Measurements from ENCODE around the gene MGAT5. TPM values are rescaled to one million over a fixed set of nuclear protein-coding genes. Genes with fewer than 3 reads are reported as not detected.
A peak's percentile ranks its signal among the peaks of the same experiment; 100 is the strongest.

MGAT5 gene
- total RNA-seq, 6 donors from 2014 or later, result 25.3 to 65.5 (median 41.3) TPM

DNA sequence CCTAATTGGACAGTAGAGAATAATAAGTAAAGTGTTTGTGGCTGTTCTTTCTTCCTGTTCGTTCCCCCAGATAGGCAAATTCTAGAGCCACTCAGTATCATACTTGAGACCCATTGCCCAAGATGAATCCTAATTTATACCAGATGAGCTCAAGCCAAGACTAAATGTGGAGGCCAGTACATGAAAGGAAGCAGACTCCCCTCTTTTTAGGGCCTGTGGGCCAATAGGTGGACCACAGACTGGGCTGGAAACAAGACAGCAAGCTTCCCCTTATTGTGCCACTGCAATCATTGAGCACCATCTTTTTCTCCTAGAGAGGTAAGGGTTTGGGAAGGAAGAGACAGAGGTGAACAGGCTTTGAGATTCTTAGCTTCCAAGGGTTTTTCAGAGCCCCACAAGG, 141.9 kb downstream of the MGAT5 start:
- Histone ChIP-seq H3K4me3 (no peak overlapping the region), H3K9me3 (no peaks in the 10 kb centered on the region), H3K4me1 (no peaks in the 10 kb centered on the region), H3K27ac (no peak overlapping the region), H3K36me3 (no peaks in the 10 kb centered on the region), H3K27me3 (no peaks in the 10 kb centered on the region)
- WGBS, 2 donors, result 81 to 100% methylated on average over 1 of the region's 1 CpG
- DNase-seq (no peak), ATAC-seq (ENCODE audit: low FRiP score in 2 of 2) (no peak)
- TF ChIP-seq POLR2AphosphoS5 (IDR thresholded peaks at IDR 0.05) (no peak), EP300 (IDR thresholded peaks at IDR 0.05) (no peak), POLR2A (IDR thresholded peaks at IDR 0.05) (no peak)
- TF ChIP-seq, protein P1, sequence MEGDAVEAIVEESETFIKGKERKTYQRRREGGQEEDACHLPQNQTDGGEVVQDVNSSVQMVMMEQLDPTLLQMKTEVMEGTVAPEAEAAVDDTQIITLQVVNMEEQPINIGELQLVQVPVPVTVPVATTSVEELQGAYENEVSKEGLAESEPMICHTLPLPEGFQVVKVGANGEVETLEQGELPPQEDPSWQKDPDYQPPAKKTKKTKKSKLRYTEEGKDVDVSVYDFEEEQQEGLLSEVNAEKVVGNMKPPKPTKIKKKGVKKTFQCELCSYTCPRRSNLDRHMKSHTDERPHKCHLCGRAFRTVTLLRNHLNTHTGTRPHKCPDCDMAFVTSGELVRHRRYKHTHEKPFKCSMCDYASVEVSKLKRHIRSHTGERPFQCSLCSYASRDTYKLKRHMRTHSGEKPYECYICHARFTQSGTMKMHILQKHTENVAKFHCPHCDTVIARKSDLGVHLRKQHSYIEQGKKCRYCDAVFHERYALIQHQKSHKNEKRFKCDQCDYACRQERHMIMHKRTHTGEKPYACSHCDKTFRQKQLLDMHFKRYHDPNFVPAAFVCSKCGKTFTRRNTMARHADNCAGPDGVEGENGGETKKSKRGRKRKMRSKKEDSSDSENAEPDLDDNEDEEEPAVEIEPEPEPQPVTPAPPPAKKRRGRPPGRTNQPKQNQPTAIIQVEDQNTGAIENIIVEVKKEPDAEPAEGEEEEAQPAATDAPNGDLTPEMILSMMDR (IDR thresholded peaks at IDR 0.05), result no peak

DNA sequence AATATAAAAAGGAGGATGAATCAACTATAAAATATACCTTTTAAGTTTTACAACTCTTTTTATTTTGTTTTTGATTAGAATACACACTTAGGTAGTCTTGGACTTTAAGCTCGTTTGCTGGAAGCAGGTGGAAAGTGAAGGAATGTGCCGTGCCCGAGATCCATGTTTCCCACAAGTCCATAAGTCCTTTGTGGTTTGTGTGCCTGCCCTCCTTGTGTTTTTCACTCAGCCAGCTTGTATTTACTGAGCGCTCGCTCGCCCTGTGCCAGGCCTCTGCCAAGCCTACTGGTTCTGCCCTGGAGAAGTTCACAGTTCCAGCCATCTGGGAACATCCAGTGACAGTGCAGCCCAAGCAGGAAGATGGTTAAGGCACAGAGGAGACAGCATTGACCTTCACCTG, 142.6 kb downstream of the MGAT5 start:
- H3K9me3 ChIP-seq, result no peaks in the 10 kb centered on the region
- ATAC-seq (ENCODE audit: low FRiP score in 2 of 2) (no peak), DNase-seq (peak in 1 of 2 donors; percentile 28)
- H3K4me3 ChIP-seq, result no peak overlapping the region
- TF ChIP-seq, protein P1 (IDR thresholded peaks at IDR 0.05), result no peak
- TF ChIP-seq EP300 (IDR thresholded peaks at IDR 0.05) (no peak), POLR2AphosphoS5 (IDR thresholded peaks at IDR 0.05) (no peak), POLR2A (IDR thresholded peaks at IDR 0.05) (no peak)
- H3K27ac ChIP-seq, result no peak overlapping the region
- H3K27me3 ChIP-seq, result no peaks in the 10 kb centered on the region
- peaks cover 3 to 6% (median 5%) of the 10 kb centered on the region in 4 donors for H3K4me1 ChIP-seq
- H3K36me3 ChIP-seq, result no peaks in the 10 kb centered on the region
- 74 to 85% methylated on average over 6 of the region's 6 CpGs for WGBS, 2 donors

- no peak overlapping the region for H3K27ac ChIP-seq
- no peak overlapping the region for H3K4me3 ChIP-seq
- TF ChIP-seq, protein P1 (IDR thresholded peaks at IDR 0.05), result no peak
- TF ChIP-seq POLR2AphosphoS5 (IDR thresholded peaks at IDR 0.05), result no peak
- no peaks in the 10 kb centered on the region for H3K9me3 ChIP-seq
- 91 to 93% methylated on average over 7 of the region's 7 CpGs for WGBS, 2 donors
- no peaks in the 10 kb centered on the region for H3K27me3 ChIP-seq
- DNase-seq (no peak), ATAC-seq (ENCODE audit: low FRiP score in 2 of 2) (no peak)
- H3K36me3 ChIP-seq, result no peaks in the 10 kb centered on the region
- H3K4me1 ChIP-seq, result peaks cover 11 to 14% (median 11%) of the 10 kb centered on the region in 4 donors
These were observed 143.4 kb downstream of the MGAT5 start for GRCh38 chr2:134397146-134397896.

DNA sequence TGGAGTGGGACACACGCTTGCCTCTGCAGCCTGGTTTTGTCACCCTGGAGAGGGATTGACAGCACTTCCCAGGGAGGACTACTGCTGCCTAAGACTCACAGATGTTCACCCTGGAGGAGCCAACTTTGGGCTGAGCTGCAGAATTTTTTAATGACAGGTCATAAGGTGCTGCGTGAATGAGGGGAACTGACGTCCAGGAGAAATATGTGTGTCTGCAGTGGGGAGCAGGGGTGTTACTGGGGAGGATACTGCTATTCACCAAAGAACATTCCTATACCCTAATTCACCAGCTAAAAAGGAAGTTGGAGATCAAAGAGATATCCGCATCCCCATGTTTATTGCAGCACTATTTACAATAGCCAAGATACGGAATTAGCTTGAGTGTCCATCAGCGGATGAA, 144.4 kb downstream of the MGAT5 start:
- ATAC-seq (ENCODE audit: low FRiP score in 2 of 2), result no peak
- 76 to 85% methylated on average over 6 of the region's 6 CpGs for WGBS, 2 donors

More for the DNA sequence above, 144.4 kb downstream of the MGAT5 start:
- no peak overlapping the region for H3K27ac ChIP-seq
- H3K4me1 ChIP-seq, result peaks cover 11 to 14% (median 11%) of the 10 kb centered on the region in 4 donors
- H3K36me3 ChIP-seq, result no peaks in the 10 kb centered on the region
- H3K4me3 ChIP-seq, result no peak overlapping the region
- DNase-seq, result no peak
- H3K27me3 ChIP-seq, result no peaks in the 10 kb centered on the region
- H3K9me3 ChIP-seq, result no peaks in the 10 kb centered on the region
- TF ChIP-seq POLR2AphosphoS5 (IDR thresholded peaks at IDR 0.05) (no peak), EP300 (IDR thresholded peaks at IDR 0.05) (no peak), POLR2A (IDR thresholded peaks at IDR 0.05) (no peak)
- TF ChIP-seq, protein P1 (IDR thresholded peaks at IDR 0.05), result no peak
